Stimulated activated CD4-positive, alpha-beta T cell treated with anti-CD3 and anti-CD28 coated beads, Interleukin-12 subunit alpha, Interleukin-12 subunit beta, amount 100 ng/mL, for 48 hours (primary cell): Measurements from ENCODE around the gene MTSS2.
"Not testable (repeated sequence)": the region's sequence is repeated elsewhere in the genome, so short reads cannot be mapped to it uniquely, and the experiment has no call there.

Source experiments
- DNase-seq, 3 donors: peaks; one replicate each; pipeline ENCODE4 v3.0.0-alpha.2; 2020; ENCODE audit warnings: low read depth in 2 of 3, low spot score in 1 of 3

MTSS2 gene

GRCh38 chr16:70656712-70657263, 29.1 kb downstream of the MTSS2 start:
- no peak for DNase-seq

GRCh38 chr16:70656065-70656711, 29.7 kb downstream of the MTSS2 start:
- no peak for DNase-seq

DNA sequence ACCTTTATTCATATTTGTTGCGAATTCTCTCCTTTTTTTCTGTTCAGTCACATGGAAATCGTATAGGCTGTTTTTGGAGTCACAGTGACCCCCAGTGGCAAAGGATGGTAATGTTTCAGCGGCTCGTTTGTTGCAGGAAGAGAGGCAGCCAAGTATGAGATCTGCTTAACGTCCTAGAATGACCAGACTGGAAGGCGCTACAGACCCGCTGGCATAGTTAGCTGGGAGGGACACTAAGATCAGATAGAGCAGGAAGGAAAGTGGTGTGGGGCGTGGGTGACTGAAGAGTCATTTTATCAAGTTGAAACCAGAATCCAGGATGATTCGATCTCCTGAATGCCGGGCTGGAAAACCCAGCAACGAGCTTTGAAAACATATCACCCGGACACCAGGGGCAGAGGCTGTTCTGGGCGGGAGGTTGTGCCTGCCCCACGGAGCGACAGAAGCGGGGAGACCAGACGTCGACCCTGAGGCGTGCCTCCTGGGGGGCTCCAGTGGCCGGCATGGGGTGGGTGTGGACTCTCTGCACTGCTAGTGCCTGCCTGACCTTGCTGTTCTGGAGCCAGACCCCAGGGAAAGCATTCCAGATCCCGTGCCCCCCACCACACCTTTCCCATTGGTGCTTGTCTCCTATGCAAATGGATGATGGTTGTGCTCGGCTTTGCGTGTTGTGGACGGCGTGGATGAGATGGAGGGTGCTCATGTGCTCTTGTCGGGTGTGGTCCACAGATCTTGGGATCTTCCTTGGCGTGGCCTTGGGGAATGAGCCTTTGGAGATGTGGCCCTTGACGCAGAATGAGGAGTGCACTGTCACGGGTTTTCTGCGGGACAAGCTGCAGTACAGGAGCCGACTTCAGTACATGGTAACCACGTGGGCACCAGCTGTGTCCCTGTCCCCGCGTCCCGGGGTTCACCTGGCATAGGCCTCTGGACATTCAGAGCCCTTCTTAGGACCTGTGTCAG, 31.8 kb downstream of the MTSS2 start:
- DNase-seq: peak; percentile 64 to 92 (median 75)

GRCh38 chr16:70653406-70653805, 32.4 kb downstream of the MTSS2 start:
- DNase-seq: no peak

GRCh38 chr16:70652322-70652721, 33.5 kb downstream of the MTSS2 start:
- no peak for DNase-seq

DNA sequence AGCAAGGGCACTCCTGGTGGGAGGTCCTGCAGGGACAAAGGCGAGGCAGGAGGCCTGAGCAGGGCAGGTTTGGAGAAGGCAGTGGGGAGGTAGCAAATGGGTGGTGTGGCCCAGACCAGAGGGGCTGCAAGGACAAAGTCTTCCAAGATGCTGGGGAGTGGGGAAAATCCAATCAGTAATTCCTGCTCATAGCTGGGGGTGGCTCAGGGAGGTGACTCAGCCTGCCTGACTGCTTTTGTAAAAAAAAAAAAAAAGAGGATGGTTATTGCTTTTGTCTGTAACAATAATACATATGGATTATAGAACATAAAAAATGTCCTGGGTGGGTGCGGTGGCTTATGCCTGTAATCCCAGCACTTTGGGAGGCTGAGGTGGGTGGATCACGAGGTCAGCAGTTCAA, 34.3 kb downstream of the MTSS2 start:
- DNase-seq: no peak

DNA sequence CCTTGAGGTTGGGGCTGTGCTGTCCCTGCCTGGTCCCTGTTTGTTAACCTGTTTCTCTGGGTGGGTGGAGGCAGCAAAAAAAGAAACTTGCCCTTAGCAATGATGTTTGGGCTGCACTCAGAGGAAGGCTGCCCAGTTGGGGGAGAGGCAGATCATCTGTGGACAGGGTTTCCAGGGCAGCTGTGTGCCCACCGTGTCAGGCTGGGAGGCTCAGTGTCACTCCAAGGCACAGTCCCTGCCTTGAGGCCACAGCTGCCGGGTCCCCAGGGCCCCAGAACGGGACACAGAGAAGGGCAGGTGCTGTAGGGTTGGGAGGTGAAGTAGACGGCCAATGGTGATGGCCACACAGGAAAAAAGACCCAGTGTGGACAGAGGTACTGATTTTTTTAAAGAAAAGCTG, 35.6 kb downstream of the MTSS2 start:
- no peak for DNase-seq

GRCh38 chr16:70649300-70649699, 36.6 kb downstream of the MTSS2 start:
- no peak for DNase-seq

GRCh38 chr16:70648606-70649005, 37.2 kb downstream of the MTSS2 start:
- no peak for DNase-seq

DNA sequence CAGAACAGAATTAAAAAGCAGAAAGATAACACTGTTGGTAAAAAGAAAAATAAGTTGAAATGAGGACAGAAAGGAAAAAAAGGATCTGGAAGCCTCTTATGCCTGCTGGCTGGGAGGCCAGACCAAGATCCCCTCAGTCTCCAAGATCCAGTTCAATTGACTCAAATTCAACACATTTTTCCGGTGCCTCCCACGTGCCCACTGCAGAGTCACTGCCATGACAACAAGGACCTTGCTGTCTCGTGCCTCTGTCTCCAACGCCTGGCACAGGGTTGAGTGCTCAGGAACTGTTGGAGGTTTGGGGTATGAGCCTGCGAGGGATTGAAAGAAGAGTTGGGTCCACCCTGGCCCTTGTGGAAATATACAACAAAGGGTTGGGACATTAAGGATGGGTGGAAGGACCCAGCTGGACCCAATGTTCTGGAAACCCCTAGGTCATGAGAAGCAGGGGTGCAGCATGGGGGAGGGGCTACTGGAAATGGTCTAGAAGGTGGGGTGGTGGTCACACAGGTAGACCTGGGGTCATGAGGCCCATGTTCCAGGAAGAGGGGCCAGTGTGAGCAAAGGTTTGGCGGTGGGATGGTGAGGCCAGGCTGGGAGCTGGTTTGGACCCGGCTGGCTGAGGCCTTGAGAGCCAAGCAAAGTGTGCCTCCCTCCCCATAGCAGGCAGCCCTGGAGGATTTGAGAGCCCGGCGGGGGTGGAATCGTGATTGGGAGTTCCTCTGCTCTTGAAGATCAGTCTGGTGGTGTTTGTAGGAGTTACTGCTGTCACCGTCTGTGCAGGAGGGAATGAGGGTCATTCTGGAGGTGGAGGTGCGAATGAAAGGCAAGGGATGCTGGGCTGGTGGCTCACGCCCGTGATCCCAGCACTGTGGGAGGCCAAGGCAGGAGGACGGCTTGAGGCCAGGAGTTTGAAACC, 38.2 kb downstream of the MTSS2 start:
- no peak for DNase-seq

DNA sequence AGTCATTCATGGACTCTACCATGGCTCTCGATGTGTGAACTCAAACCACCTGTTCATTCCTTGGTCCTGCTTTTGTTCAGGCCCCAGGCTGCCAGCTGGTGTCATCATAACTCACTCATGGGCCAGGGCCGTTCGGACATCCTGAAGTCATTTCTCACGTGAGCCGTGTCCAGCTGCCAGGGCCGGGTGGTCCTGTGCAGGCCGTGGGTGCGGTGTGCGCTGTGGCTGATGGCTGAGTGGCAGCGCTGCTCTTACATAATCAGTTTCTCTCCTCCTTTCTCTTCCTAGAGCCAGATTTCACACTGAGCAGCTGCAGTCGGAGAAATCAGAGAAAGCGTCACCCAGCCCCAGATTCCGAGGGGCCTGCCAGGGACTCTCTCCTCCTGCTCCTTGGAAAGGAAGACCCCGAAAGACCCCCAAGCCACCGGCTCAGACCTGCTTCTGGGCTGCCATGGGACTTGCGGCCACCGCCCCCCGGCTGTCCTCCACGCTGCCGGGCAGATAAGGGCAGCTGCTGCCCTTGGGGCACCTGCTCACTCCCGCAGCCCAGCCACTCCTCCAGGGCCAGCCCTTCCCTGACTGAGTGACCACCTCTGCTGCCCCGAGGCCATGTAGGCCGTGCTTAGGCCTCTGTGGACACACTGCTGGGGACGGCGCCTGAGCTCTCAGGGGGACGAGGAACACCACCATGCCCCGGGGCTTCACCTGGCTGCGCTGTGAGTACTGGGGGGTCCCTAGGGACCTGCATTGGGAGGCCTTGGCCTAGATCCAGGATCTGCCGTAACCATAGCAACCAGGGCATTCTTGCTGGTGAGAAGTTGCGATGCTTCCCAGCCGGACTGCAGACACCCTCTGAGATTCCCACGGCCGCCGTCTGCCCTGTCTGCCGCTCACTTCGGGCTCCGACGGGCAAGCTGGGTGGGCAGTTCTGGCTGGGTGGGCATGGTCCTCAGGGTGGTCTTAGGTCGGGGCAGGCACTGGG, 39.3 kb downstream of the MTSS2 start, which contains the start of gene IL34:
TSS of gene IL34 (plus strand) at position 300 of the 982 bp plus-strand sequence. CDS start at position 689, 389 bp downstream.
- DNase-seq: no peak

GRCh38 chr16:70644763-70645597, 40.9 kb downstream of the MTSS2 start:
- no peak for DNase-seq

- not testable (repeated sequence) for DNase-seq
Observed at GRCh38 chr16:70643264-70643663, 42.6 kb downstream of the MTSS2 start.

DNA sequence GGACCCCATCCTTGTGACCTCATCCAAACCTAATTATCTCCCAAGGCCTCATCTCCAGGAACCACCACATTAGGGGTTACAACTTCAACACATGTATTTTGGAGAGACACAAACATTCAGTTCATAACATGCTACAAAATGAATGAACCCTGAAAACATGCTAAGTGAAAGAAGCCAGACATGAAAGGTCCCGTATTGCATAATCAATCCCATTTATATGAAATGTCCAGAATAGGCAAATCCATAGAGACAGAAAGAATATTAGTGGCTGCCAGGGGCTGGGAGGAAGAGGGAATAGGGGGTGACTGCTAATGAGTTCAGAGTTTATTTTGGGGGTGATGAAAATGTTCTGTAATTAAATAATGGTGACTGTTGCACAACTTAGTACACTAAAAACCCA, 43.2 kb downstream of the MTSS2 start:
- no peak for DNase-seq

GRCh38 chr16:70638814-70639792, 46.8 kb downstream of the MTSS2 start:
- DNase-seq: no peak
